ENCODE data around the gene PLEKHM3. TPM values are rescaled to one million over a fixed set of nuclear protein-coding genes. Genes with fewer than 3 reads are reported as not detected.

Gene PLEKHM3
- total and polyA plus RNA-seq, 2 of the 13 experiments (the other 11 are each of a cell fraction or from before 2014, with no cell fraction given): 4.5 to 4.7 TPM

DNA sequence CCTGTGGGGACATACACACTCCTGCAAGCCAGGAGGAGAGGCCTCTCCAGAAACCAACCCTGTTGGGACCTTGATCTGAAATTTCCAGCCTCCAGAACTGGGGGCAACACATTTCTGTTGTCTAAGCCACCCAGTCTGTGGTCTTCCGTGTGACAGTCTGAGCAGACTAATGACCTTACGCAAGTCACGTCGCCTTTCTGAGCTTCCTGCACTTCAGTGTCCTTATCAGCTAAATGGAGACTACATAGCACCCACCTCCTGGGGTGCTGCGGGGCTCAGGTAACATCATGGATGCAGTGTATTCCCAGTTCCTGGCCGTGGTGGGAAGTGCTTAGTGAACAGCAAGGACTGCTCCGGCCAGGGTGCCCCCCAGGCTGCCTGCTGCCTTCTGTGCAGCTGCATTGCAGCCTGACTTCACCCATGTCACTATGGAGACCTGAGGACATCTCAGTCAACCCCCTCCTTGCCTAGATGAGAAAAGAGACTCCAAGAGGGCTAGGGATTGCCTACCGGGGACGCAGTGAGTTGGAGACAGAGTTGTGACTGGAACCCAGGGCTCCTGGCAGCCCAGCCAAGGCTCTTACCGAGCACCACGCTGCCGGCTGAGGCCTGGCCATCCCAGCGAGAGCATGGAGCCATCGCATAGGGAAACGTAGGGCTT is 194.4 kb downstream of the PLEKHM3 start (continued):
- TF ChIP-seq, protein P1, sequence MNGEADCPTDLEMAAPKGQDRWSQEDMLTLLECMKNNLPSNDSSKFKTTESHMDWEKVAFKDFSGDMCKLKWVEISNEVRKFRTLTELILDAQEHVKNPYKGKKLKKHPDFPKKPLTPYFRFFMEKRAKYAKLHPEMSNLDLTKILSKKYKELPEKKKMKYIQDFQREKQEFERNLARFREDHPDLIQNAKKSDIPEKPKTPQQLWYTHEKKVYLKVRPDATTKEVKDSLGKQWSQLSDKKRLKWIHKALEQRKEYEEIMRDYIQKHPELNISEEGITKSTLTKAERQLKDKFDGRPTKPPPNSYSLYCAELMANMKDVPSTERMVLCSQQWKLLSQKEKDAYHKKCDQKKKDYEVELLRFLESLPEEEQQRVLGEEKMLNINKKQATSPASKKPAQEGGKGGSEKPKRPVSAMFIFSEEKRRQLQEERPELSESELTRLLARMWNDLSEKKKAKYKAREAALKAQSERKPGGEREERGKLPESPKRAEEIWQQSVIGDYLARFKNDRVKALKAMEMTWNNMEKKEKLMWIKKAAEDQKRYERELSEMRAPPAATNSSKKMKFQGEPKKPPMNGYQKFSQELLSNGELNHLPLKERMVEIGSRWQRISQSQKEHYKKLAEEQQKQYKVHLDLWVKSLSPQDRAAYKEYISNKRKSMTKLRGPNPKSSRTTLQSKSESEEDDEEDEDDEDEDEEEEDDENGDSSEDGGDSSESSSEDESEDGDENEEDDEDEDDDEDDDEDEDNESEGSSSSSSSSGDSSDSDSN (CRISPR knock-in tag; IDR thresholded peaks at IDR 0.05): no peak
- TF ChIP-seq, protein P2, sequence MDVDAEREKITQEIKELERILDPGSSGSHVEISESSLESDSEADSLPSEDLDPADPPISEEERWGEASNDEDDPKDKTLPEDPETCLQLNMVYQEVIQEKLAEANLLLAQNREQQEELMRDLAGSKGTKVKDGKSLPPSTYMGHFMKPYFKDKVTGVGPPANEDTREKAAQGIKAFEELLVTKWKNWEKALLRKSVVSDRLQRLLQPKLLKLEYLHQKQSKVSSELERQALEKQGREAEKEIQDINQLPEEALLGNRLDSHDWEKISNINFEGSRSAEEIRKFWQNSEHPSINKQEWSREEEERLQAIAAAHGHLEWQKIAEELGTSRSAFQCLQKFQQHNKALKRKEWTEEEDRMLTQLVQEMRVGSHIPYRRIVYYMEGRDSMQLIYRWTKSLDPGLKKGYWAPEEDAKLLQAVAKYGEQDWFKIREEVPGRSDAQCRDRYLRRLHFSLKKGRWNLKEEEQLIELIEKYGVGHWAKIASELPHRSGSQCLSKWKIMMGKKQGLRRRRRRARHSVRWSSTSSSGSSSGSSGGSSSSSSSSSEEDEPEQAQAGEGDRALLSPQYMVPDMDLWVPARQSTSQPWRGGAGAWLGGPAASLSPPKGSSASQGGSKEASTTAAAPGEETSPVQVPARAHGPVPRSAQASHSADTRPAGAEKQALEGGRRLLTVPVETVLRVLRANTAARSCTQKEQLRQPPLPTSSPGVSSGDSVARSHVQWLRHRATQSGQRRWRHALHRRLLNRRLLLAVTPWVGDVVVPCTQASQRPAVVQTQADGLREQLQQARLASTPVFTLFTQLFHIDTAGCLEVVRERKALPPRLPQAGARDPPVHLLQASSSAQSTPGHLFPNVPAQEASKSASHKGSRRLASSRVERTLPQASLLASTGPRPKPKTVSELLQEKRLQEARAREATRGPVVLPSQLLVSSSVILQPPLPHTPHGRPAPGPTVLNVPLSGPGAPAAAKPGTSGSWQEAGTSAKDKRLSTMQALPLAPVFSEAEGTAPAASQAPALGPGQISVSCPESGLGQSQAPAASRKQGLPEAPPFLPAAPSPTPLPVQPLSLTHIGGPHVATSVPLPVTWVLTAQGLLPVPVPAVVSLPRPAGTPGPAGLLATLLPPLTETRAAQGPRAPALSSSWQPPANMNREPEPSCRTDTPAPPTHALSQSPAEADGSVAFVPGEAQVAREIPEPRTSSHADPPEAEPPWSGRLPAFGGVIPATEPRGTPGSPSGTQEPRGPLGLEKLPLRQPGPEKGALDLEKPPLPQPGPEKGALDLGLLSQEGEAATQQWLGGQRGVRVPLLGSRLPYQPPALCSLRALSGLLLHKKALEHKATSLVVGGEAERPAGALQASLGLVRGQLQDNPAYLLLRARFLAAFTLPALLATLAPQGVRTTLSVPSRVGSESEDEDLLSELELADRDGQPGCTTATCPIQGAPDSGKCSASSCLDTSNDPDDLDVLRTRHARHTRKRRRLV (CRISPR knock-in tag; IDR thresholded peaks at IDR 0.05): no peak
- TF ChIP-seq ZNF660 (CRISPR knock-in tag; IDR thresholded peaks at IDR 0.05; ENCODE audit: borderline replicate concordance, low read depth) (no peak), ZBTB38 (CRISPR knock-in tag; IDR thresholded peaks at IDR 0.05) (peak; percentile 72; the same call in 1 of the 2 replicates), MYC (CRISPR knock-in tag; IDR thresholded peaks at IDR 0.05; ENCODE audit: borderline replicate concordance) (no peak), STAG1 (CRISPR knock-in tag; IDR thresholded peaks at IDR 0.05) (peak; percentile 20; the same call in 1 of the 2 replicates), ZNF383 (CRISPR knock-in tag; IDR thresholded peaks at IDR 0.05; ENCODE audit: borderline replicate concordance) (no peak), ZNF737 (CRISPR knock-in tag; IDR thresholded peaks at IDR 0.05; ENCODE audit: borderline replicate concordance) (no peak), RARA (CRISPR knock-in tag; IDR thresholded peaks at IDR 0.05) (no peak; the same call in 1 of the 2 replicates), ZNF563 (CRISPR knock-in tag; IDR thresholded peaks at IDR 0.05) (peak; percentile 26; the same call in 1 of the 2 replicates), ZNF382 (CRISPR knock-in tag; IDR thresholded peaks at IDR 0.05; ENCODE audit: borderline replicate concordance) (no peak), ZNF558 (CRISPR knock-in tag; IDR thresholded peaks at IDR 0.05; ENCODE audit: borderline replicate concordance) (no peak), CHCHD3 (CRISPR knock-in tag; IDR thresholded peaks at IDR 0.05) (no peak), RFXAP (CRISPR knock-in tag; IDR thresholded peaks at IDR 0.05; ENCODE audit: borderline replicate concordance) (no peak), SRSF4 (IDR thresholded peaks at IDR 0.05; ENCODE audit: low read depth, low read length, poor library complexity, severe bottlenecking) (no peak), PHF5A (CRISPR knock-in tag; IDR thresholded peaks at IDR 0.05; ENCODE audit: low read depth, unreplicated experiment) (no peak), ZNF615 (CRISPR knock-in tag; IDR thresholded peaks at IDR 0.05; ENCODE audit: borderline replicate concordance) (0 out of 2 replicates have a peak, but pooled peaks have one; percentile 54)
- TF ChIP-seq, protein P3, sequence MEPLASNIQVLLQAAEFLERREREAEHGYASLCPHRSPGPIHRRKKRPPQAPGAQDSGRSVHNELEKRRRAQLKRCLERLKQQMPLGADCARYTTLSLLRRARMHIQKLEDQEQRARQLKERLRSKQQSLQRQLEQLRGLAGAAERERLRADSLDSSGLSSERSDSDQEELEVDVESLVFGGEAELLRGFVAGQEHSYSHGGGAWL (CRISPR knock-in tag; IDR thresholded peaks at IDR 0.05): no peak
- TF ChIP-seq, protein P4, sequence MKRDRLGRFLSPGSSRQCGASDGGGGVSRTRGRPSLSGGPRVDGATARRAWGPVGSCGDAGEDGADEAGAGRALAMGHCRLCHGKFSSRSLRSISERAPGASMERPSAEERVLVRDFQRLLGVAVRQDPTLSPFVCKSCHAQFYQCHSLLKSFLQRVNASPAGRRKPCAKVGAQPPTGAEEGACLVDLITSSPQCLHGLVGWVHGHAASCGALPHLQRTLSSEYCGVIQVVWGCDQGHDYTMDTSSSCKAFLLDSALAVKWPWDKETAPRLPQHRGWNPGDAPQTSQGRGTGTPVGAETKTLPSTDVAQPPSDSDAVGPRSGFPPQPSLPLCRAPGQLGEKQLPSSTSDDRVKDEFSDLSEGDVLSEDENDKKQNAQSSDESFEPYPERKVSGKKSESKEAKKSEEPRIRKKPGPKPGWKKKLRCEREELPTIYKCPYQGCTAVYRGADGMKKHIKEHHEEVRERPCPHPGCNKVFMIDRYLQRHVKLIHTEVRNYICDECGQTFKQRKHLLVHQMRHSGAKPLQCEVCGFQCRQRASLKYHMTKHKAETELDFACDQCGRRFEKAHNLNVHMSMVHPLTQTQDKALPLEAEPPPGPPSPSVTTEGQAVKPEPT (CRISPR knock-in tag; IDR thresholded peaks at IDR 0.05; ENCODE audit: low read depth): no peak

Data from HepG2 (cell line).